Left renal cortex interstitium (tissue), 4 donors: ENCODE results near the gene MATN4. TPM values are rescaled to one million over a fixed set of nuclear protein-coding genes. Genes with fewer than 3 reads are reported as not detected.
"Not testable (repeated sequence)": the region's sequence is repeated elsewhere in the genome, so short reads cannot be mapped to it uniquely, and the experiment has no call there.

Experiments
- DNase-seq, 4 donors: peaks; one replicate each; pipeline ENCODE4 v3.0.0-alpha.2; 2013; ENCODE audit warnings: low read depth in 4 of 4, low spot score in 2 of 4, missing footprints in 1 of 4
- polyA plus RNA-seq, 4 donors: library from polyadenylated mRNA; unstranded; fragments of 120-200 nt; gene quantifications; one replicate each; pipeline ENCODE4 v1.2.1, GENCODE V29; 2013; ENCODE audit not compliant: insufficient read length in 4 of 4

MATN4 gene, protein sequence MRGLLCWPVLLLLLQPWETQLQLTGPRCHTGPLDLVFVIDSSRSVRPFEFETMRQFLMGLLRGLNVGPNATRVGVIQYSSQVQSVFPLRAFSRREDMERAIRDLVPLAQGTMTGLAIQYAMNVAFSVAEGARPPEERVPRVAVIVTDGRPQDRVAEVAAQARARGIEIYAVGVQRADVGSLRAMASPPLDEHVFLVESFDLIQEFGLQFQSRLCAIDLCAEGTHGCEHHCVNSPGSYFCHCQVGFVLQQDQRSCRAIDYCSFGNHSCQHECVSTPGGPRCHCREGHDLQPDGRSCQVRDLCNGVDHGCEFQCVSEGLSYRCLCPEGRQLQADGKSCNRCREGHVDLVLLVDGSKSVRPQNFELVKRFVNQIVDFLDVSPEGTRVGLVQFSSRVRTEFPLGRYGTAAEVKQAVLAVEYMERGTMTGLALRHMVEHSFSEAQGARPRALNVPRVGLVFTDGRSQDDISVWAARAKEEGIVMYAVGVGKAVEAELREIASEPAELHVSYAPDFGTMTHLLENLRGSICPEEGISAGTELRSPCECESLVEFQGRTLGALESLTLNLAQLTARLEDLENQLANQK
- under 1 TPM; 0.19 to 0.52 (median 0.31) TPM for polyA plus RNA-seq

DNA sequence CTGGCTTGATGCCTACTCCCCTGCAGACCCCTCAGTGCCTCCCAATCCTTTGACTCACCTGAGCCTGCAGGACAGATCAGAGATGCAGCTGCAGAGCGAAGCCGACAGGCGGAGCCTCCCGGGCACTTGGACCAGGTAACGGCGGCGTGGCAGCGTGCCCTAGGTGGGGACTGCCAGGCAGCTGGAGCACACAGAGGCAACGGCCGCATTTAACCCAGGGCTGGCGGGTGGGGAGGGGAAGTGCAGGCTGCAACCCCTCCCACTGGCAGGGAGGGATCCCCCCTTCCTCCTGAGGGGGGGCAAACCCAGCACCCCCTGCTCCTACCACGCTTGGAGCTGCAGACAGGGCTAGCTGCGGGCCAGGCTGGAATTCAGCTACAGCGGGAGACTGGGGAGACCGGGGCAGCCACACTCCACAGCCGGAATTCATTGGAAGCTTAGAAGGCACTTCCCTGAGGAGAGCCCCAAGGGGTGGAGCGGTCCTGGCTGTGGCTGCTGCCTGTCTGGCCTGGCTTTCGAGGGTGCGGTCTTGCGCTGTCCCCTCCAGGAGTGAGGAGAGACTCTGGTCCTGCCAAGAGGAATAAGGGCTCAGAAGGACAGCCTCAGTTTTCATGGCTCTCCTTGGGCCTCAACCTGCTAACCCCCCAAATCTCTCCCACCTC, at the start of gene MATN4:
TSS of gene MATN4 (minus strand) at position 183 of the 662 bp plus-strand sequence. CDS start 2,717 bp downstream, outside the sequence.
- no peak for DNase-seq

DNA sequence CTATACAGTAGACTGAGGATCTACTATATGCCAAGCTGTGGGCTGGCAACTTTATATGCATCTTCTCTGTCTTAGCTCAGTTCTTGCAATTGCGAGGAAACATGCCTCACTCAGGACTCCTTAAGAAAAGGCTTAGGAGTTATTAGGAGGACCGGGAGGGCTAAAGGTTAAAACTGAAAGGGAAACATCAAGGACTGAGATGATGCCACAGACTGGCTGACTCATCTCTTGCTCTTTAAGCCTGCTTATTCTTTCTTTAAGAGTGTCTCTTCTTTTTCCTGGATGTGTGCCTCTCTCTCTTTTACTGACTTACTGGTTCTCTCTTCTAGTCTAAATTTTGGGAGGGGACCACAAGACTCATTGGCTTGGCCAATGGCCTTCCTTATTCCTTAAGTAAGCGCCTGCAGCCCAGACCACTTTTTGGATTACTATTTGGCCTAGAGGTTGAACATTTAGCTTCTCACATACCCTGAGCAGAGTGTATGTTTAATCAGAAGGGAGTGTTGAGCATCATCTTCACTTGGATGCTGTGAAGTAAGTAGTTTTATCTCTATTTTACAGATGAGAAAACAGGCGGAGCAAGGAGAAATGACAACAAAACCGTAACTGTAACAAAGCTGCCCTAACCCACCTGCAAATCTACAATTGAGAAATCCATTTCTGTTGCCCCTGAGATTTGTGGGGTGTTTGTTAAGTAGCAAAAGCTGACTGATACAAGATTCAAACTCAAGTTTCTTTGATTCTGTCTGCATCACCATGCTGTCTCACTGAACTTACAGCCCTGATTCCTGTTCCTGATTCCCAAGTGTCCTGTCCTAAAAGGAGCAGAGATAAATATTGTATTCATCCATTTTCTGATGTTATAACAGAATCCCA, 47.3 kb upstream of the MATN4 start:
- DNase-seq: no peak

DNA sequence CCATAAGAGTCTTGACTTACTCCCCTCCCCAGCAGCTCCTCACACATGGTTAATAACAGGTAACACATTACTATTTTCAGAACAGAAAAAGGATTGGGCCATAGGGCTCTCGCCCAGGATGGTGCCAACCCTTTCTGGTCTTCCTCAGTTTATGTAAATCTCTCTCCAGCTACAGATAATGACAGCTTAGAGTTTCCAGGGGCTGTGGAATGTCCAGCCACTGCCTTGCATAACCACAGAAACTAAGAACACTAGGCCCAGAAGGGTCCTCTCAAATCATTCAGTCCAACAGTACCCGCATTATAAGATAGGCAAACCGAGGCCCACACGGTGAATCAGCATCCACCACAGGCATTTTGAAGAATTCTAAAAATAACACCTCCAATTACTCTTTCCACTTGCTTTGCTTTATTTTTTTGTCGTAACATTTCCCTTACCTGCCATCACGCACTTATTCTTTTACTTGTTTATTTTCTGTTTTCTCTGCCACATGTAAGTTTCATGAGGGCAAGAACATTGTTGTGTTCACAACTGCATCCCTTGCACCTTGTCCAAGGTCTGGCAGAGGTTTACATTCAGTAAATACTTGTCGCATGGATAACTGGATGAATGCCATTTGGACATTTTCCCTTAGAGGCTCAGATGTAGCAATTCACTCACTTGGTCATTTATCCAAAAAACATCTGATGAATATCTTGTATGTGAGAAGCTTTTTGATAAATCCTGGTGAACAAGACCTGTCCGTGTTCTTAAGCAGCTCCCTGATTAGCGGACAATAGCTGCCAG, 46.5 kb upstream of the MATN4 start:
- no peak for DNase-seq

DNA sequence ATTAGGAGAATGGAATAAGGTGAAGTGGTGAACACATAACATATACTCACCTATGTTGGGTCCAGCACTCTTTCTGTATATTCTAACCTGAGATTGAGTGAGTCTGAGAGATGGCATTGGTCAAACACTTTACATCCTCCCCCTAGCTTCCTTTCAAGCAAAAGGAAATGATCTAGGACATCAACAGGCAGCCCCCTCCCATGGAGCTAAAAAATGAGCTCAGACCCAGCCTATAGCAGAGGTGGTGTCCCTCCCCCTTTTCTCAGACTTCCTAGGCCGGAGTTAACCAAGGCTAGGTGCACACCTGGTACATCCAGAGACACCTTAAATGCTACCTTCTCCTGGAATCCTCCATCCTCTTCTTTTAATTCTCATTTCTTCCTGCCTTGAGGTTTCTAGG, 45.6 kb upstream of the MATN4 start:
- DNase-seq: no peak

DNA sequence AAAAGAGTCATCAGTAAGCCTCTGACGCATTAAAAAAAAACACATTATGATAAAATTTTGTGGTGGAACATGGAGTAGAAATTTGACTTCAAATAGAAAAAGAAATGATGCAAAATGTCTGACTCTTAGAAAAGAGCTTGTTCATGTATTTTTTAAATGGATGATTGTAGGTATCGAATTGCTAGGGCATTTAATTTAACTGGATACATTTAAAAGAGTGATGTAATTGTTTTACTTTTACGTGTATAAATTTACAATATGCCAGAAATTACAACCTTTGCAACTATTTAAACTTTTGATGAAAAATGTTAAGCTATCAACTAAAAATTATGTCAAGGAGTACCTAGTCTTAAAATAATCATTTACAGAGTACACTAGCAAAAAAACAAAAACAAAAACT, 44.6 kb upstream of the MATN4 start:
- DNase-seq: no peak

DNA sequence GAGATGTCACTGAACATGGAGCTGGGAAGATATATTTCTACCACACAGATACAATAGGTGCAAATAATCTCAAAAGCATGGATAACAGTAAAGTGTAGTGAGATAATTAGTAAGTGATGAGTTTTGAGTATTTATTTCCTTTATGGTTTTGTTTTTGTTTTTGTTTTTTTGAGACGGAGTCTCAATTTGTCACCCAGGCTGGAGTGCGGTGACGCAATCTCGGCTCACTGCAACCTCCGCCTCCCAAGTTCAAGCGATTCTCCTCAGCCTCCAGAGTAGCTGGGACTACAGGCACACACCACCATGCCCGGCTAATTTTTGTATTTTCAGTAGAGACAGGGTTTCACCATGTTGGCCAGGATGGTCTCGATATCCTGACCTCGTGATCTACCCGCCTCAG, 42.7 kb upstream of the MATN4 start:
- DNase-seq: not testable (repeated sequence)

DNA sequence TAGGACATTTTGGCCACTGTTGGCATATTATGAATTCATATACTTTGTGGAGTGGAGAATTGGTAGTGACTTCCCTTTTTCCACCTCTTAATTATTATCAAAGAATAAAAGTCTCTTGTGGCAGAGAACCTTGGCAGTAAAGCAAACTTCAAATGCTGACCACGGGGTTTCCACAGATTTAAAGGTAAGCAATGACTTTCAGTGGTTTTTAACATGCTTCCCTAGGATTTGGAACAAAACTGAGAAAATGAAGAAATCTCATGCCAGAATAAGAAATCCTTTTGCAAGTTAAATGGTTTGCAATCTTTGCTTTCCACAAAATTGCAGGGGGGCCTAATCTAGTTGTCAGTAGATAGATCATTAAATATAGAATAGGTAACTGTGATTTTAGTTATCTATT, 42.1 kb upstream of the MATN4 start:
- DNase-seq: no peak

DNA sequence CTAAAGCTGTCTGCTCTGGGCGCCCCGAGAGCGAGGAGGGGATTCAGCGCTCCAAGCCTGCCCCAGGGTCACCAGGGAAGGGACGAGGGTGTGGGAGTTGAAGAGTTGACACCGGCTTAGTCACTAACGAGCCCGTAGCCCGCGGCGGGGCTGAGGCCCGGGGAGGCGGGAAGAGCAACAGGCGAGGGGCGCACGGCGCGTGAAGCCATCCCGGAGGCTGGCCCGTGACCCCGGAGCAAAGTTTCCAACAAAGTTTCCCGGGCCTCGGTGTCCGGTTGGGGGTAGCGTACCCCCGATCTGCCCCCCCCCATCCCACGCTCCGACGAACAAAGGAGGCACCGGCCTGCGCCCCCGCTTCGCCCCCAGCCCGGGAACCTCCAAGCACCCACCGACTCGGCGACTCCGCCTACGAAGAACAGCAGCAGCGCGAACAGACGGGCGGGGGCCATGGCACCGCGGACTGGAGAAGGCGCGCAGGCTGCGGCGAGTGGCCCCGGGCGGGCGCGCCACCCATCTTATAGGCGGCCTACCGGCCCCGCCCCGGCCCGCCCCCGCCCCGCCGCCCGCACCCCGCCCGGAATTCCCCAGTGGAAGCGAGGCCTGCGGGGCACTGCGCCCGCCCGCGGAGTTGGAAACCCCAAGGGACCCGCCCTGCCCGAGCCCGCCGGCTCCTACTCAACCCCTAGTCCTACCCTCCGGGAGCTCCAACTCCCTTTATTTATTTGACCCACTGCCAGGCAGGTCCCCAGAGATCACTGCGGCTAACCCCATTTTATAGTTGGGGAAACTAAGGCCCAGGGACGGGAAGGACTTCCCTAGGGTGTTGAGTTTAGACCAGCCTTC, 40.1 kb upstream of the MATN4 start, which contains the start of gene SDC4:
TSS of gene SDC4 (minus strand) at position 489 of the 843 bp plus-strand sequence. CDS start at position 449, 40 bp downstream.
- no peak for DNase-seq

DNA sequence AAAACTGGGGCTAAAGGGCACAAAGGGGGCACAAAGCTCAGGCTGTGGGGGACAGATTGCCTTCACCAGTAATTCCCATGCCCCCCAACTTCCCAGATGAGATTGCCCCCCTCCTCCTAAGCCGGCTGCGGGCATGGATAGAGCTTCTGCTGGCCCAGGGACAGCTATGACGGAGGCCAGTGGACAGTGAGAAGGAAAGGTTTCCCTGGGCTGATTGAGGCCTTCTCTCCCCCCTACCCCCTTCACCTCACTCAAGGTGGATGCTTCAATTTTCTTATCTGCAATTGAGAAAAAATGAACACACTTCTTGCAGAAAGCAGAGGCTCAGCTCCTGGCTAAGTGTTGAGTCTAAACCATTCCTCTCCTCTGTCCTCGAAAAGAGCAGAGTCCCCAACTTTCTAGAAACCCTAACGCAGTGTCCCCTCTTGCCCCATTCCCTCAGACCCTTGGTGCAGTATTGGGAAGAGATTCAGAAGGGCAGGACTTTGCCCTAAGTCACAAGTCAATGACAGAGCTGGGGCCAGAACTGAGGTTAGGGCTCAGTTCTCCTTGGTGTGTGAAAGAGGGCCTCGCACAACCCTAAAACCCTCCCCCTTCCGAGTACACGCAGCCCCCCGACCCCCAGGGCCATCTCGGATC, 39.3 kb upstream of the MATN4 start:
- no peak for DNase-seq

DNA sequence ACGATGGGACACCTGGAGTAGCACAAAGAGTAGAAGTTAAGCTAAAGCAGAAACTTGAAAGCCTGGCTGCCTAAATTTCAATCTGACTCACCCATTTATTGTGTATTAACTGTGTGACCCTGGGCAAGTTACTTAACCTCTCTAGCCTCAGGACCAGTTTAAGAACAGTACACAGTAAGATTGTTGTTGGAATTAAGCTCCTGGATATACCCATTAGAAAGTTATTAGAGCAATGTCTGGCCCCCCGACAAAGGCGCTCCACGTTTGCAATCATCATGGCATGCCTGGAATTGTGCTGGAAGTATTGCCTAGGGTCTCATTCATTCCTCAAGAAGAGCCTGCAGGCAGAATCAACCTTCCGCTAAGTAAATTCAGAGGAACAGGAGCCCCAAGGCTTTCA, 38.8 kb upstream of the MATN4 start:
- DNase-seq: no peak

DNA sequence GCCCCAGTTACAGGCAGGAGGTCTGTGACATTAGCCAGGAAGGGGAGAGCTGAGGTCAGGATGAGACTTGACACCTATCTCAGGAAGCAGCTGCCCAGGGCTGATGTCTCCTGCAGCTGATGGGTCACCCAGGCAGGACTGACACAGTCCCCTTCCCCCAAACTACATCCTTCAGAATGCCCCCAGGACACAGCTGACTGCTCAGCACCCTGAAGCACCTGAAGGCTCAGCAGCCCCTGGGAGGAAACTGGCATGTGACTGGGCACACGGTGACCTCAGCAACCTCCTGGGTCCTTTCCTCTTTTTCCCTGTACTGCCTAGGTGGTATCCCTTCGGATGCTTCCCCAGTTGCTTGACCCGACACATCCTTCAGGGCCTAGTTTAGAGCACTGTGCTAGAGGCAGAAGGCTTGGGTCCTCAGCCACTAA, 38.2 kb upstream of the MATN4 start:
- DNase-seq: no peak

DNA sequence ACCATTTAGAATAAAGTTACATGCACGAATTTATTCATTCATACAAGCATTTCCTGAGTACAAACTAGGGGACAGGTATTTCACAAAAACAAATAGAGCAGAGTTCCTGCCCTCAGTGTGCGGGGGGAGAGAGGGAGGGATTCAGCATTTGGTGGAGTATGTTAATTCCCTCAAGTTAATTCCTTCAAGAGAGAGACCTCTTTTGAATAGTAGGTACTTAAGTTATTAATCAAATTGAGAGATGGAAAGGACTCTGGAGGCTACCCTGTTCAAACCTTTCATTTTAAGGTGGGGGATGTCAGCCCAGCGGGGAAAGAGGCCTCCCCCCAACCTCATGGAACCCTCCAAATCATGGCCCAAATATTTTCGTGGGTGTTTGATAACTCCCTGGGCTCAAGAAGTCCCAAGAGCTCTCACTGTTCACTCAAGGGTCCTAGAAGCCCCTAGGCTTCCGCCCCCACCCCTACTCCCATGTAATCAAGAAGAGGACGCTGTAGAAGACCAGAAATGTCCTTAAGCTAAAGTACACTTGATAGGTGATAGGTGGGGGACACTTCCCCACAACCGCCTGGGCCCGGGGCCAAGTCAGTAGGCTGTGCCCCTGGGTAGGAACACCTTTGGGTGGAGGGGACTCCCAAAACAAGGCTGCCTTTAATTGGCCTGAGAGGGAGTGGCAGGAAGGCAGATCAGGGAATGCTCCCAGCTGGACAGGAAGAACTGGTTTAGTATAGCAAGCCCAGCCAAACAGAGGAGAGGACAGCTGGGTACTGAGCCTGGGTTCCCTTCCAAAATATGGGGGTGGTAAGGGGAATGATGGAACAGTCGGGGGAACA, 37.2 kb upstream of the MATN4 start:
- DNase-seq: no peak

DNA sequence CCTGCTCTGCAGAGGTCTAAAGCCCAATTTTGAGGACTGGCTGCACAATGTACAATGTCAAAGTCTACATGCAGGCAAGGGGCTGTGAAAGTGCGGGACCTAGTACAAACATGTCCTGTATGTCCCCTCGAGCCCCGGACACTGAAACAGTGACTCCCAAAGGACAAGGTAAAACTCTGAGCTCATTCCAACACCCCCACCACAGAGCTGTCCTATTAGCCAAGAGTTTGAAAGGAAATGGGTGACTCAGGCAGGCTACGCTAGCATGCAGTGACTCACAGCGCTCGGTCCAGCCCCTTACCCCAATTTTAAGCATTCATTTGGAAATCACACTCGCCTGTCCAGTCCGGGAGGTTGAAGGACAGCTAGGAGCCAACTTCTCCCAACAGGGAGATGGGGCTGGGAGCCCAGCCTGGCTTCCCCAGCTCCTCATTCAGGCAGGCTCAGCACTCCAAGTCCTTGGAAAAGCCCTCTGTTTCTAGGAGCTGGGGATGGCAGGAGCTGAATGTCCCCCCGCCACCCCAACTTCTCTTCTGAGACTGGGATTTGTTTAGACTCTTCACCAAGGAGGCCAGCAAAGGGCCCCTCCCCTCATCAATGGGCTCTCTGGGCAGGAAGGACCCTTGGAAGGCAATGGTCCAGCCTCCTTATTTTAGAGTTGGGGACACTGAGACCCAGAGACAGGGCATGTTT, 36.2 kb upstream of the MATN4 start:
- DNase-seq: no peak

DNA sequence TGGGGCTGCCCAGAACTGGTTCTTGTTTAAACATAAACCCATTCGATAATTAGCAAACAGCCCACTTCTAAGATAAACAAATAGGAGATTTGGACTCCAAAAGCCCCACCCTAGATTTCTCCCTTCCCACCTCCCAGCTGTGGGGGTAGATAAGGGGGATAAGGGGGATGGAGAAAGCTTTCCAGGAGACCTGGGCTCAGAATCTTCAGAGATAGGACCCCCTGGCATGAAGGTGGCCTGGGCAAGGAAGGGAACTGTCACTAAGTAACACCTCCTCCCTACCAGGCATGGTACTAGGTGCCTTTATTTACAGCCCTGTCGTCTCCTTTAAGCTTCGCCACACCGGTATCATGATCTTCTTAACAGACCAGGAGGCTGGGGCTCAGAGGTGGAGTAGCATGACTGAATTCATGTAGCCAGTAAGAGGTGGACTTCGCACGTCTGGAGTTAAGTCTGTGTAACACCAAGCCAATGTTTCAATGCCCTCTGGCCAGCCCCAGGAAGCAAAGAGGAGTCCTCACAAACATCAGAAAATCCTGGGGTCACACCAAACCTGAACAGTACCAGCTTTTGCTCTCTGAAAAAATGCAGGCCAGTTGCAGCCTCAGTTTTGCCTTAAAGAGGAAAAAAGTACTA, 35.6 kb upstream of the MATN4 start:
- no peak for DNase-seq

DNA sequence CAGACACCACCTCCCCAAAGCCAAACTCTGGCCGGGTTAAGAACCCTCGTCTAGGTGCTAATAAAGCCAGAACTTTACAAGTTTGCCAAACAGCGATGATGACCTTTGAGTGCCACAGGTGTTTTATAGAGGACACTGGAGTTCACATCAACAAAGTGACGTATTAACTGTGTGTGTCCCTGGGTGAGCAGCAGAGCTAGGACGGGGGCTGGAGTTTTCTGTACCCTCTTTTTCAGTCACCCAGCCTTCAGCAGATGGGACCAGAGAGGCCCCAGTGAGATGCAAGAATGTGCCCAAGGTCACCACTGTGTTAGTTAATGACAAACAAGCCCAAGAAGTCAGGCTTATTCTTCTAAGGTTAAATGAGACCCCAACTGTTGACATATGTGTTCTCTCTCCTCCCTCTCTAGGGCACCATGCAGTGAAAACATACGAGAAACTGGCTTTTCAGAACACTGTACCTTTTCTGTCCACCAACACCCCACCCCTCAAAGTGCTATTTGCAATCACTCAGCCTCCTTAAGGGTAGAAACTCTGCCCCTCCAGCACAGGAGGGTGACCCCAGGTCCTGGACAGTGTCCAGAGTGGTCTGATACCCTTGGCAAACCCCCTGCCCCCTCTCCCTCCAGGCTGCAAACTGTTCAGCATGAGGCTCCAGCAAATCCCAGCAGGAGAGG, 34.9 kb upstream of the MATN4 start:
- DNase-seq: no peak
